Measurements from ENCODE around the gene GALM.

GALM gene

DNA sequence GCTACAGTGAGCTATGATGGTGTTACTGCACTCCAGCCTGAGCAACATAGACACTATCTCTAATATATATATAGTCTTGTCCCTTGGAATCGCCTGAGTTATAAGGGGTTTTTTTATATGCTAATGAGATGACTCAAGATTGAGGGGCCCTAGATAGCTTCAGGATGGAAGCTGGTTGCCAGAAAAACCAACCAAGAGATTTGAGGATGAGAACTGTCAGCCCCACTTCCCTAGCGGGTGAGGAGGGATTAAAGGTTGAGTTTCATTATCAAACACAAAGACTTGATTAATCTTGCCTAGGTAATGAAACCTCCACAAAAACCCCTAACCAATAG is 12.6 kb upstream of the GALM start:
- H3K9me3 Mint-ChIP-seq, result no peaks in the 10 kb centered on the region
- no peak overlapping the region for H3K27ac Mint-ChIP-seq
- TF ChIP-seq CTCF (IDR thresholded peaks at IDR 0.05; ENCODE audit: unreplicated experiment in 3 of 3), result no peak
- H3K4me3 Mint-ChIP-seq, result no peak overlapping the region
- H3K27me3 Mint-ChIP-seq (ENCODE audit: low read depth), result peaks cover 5% of the 10 kb centered on the region
- no peaks in the 10 kb centered on the region for H3K36me3 Mint-ChIP-seq (ENCODE audit: low read depth)
- H3K4me1 Mint-ChIP-seq, result no peaks in the 10 kb centered on the region

DNA sequence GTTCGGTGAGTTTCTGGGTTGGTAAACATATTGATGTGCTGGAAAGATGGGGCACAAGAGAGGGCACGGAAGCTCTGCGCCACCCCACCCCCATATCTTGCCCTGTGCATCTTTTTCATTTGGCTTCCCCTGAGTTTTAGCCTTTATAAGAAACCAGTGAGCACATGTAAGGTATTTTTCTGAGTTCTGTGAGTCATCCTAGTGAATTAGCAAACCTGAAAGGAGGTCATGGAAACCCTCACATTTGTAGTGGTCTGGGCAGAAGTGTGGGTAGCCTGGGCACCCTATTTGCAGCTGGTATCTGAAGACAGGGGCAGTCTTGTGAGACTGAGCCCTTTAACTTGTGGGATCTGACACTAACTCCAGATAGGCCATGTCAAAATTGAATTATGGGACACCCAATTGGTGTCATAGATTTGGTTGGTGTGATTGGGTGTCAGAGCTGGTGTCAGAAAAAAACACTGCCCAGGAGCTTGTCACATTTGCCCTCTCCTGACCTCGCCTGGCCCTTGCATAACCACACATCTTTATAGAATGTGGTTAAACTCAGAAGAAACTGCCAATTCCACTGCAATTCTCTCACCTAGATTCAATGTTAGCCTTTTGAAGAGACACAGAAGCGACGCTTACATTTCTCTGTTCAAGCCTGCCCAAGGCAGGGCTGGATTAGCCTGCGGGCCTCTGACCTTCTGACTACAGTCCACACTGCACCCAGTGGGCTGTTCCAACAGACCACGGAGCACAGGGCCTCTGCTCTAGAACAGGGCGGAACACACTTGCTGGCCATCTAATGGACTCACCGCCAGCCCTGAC is 12.0 kb upstream of the GALM start:
- no peaks in the 10 kb centered on the region for H3K36me3 Mint-ChIP-seq (ENCODE audit: low read depth)
- H3K27ac Mint-ChIP-seq, result no peak overlapping the region
- H3K27me3 Mint-ChIP-seq (ENCODE audit: low read depth), result peaks cover 3% of the 10 kb centered on the region
- H3K4me3 Mint-ChIP-seq, result no peak overlapping the region
- no peak for TF ChIP-seq CTCF (IDR thresholded peaks at IDR 0.05; ENCODE audit: unreplicated experiment in 3 of 3)
- no peaks in the 10 kb centered on the region for H3K9me3 Mint-ChIP-seq
- no peaks in the 10 kb centered on the region for H3K4me1 Mint-ChIP-seq

DNA sequence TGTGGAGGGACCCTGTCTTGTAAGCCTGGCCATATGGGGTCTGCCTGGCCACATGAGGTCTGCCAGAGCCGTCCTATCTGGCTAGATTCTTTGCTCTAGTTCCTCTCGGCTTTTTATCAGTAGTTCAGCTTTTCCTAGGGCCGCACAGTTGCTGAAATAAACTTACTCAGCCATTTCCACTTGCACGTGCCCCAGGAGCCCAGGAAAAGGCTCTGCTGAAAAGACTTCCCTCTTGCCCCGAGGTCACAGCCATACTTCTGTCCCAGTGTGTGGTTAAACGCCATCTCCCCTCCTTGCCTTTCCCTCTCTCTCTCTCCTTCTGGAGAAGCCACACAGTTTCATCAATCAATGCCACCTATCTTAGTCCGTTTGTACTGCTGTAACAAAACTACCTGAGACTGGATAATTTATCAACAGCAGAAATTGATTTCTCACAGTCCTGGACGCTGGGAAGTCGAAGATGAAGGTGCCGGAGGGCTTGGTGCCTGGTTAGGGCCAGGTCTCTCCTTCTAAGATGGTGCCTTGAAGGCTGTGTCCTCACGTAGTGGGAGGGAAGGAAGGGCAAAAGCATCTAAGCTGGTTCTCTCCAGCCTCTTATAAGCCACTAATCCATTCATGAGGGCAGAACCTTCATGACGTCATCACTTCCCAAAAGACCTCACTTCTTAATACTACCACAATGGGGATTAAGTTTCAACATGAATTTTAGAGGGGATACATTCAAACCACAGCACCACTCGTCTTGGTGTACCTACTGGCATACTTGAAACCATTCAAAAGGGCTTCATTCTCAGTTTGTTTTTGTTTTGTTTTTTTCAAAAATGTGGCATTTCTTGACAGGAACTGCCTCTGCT is 11.2 kb upstream of the GALM start:
- H3K9me3 Mint-ChIP-seq, result no peaks in the 10 kb centered on the region
- TF ChIP-seq CTCF (IDR thresholded peaks at IDR 0.05; ENCODE audit: unreplicated experiment in 3 of 3), result no peak

DNA sequence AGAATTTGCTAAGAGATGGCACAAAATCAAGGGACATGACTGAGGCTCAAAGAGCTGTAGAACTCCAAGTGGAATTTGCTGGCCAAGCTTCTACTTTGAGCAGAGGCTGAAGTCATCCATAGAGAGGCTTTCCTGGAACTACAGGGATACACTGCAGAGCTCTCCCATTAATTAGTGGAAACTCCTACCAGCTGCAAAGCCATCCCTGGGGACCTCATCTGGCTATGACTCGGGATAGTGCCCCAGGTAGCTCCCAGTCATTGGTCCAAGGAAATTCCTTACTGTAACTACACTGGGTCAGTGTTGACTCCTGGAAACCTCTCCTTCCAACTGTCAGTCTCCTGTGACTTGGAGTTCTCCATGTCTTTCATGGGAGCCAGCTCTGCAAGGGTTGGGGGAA is 10.5 kb upstream of the GALM start:
- no peaks in the 10 kb centered on the region for H3K36me3 Mint-ChIP-seq (ENCODE audit: low read depth)
- no peak overlapping the region for H3K4me3 Mint-ChIP-seq
- H3K27ac Mint-ChIP-seq, result no peak overlapping the region
- no peak for TF ChIP-seq CTCF (IDR thresholded peaks at IDR 0.05; ENCODE audit: unreplicated experiment in 3 of 3)
- H3K9me3 Mint-ChIP-seq, result no peaks in the 10 kb centered on the region
- no peaks in the 10 kb centered on the region for H3K4me1 Mint-ChIP-seq
- H3K27me3 Mint-ChIP-seq (ENCODE audit: low read depth), result peaks cover 3% of the 10 kb centered on the region

More for the DNA sequence above, 11.2 kb upstream of the GALM start:
- peaks cover 3% of the 10 kb centered on the region for H3K27me3 Mint-ChIP-seq (ENCODE audit: low read depth)
- no peak overlapping the region for H3K4me3 Mint-ChIP-seq
- H3K36me3 Mint-ChIP-seq (ENCODE audit: low read depth), result no peaks in the 10 kb centered on the region
- H3K4me1 Mint-ChIP-seq, result no peaks in the 10 kb centered on the region
- no peak overlapping the region for H3K27ac Mint-ChIP-seq

- Mint-ChIP-seq H3K4me1 (no peaks in the 10 kb centered on the region), H3K4me3 (no peak overlapping the region), H3K36me3 (ENCODE audit: low read depth) (no peaks in the 10 kb centered on the region), H3K27me3 (ENCODE audit: low read depth) (peaks cover 3% of the 10 kb centered on the region), H3K27ac (no peak overlapping the region), H3K9me3 (no peaks in the 10 kb centered on the region)
- no peak for TF ChIP-seq CTCF (IDR thresholded peaks at IDR 0.05; ENCODE audit: unreplicated experiment in 3 of 3)
These were observed 8.9 kb upstream of the GALM start for GRCh38 chr2:38656866-38657480.

All from nephron (organoid).